Measurements from ENCODE around the gene CFAP68.

DNA sequence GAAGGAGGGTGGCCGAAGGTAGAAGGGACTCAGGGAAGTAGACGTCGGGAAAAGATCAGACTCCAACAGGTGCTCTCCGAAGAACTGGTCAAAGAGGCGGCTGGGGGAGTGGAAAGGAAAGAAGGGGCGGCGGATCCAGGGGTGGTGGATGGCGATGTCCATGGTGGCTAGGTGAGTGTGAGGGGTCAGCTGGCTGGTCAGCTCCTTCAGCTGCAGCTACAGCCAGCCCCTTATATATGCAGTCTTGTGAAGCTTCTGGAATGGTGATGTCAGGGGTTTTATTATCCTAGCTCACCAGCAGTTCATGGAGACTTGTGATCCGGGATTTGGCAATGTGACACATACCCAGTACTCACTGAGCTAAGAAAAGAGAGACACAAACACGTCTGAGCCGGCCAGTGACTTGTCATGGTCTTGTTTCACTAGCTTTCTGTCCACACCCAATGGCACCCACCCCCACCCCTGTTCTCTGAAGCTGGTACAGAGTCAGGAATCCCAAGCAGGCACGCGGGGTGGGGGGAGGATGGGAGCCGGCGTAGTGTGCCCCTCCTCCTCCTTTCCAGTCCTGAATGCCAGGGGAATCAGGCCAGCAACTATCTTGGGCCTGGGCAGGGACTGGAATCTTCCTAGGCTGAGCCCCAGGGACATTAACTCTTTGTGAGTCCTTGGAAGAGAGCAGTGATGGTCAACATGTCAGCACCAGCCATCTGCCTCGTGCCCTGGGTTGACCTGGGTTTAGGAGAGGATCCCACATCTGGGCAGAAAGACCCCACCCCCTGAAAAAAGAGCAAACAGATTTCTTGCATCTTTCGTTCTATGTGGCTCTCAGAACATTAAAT, 32.4 kb downstream of the CFAP68 start, which contains the start of gene CRYAB:
- no peak for TF ChIP-seq POLR2A (IDR thresholded peaks at IDR 0.05; ENCODE audit: low read depth, low read length)
- TF ChIP-seq POLR2AphosphoS5 (IDR thresholded peaks at IDR 0.05; ENCODE audit: low read depth, low read length) = no peak
